Measurements from ENCODE around the gene DUSP8.
"Not testable (repeated sequence)": the region's sequence is repeated elsewhere in the genome, so short reads cannot be mapped to it uniquely, and the experiment has no call there.

Gene DUSP8

GRCh38 chr11:1529774-1530173 is 42.3 kb downstream of the DUSP8 start:
- DNase-seq: no peak

GRCh38 chr11:1529286-1529685 is 42.8 kb downstream of the DUSP8 start:
- DNase-seq: no peak

GRCh38 chr11:1528710-1529109 is 43.4 kb downstream of the DUSP8 start:
- no peak for DNase-seq

GRCh38 chr11:1526785-1527184 is 45.3 kb downstream of the DUSP8 start:
- no peak for DNase-seq

GRCh38 chr11:1523779-1524178 is 48.3 kb downstream of the DUSP8 start:
- DNase-seq: no peak

- no peak for DNase-seq
Observed at GRCh38 chr11:1523077-1523476, 49.0 kb downstream of the DUSP8 start.

GRCh38 chr11:1522081-1522424 is 50.0 kb downstream of the DUSP8 start:
- DNase-seq: no peak

GRCh38 chr11:1521382-1522080 is 50.5 kb downstream of the DUSP8 start:
- DNase-seq: no peak

- no peak for DNase-seq
Observed at GRCh38 chr11:1520663-1521267, 51.3 kb downstream of the DUSP8 start.

GRCh38 chr11:1520209-1520662 is 51.8 kb downstream of the DUSP8 start:
- DNase-seq: no peak

GRCh38 chr11:1519028-1520010 is 52.8 kb downstream of the DUSP8 start:
- no peak for DNase-seq

- no peak for DNase-seq
Observed at GRCh38 chr11:1518301-1518700, 53.8 kb downstream of the DUSP8 start.

GRCh38 chr11:1517117-1518005 is 54.7 kb downstream of the DUSP8 start:
- no peak for DNase-seq

GRCh38 chr11:1516273-1517067 is 55.6 kb downstream of the DUSP8 start:
- no peak for DNase-seq

GRCh38 chr11:1515082-1516060 is 56.7 kb downstream of the DUSP8 start:
- peak; percentile 14 for DNase-seq

GRCh38 chr11:1514336-1515061 is 57.6 kb downstream of the DUSP8 start:
- no peak for DNase-seq

- no peak for DNase-seq
Observed at GRCh38 chr11:1513326-1514296, 58.5 kb downstream of the DUSP8 start.

GRCh38 chr11:1512531-1513258 is 59.4 kb downstream of the DUSP8 start:
- not testable (repeated sequence) for DNase-seq
